NCI-H82 (cell line): Measurements from ENCODE around the gene CYB5RL.

Experiments used
- DNase-seq: peaks from one replicate; lab custom pipeline; 2025; lab: John Stamatoyannopoulos, UW

The CYB5RL gene

DNA sequence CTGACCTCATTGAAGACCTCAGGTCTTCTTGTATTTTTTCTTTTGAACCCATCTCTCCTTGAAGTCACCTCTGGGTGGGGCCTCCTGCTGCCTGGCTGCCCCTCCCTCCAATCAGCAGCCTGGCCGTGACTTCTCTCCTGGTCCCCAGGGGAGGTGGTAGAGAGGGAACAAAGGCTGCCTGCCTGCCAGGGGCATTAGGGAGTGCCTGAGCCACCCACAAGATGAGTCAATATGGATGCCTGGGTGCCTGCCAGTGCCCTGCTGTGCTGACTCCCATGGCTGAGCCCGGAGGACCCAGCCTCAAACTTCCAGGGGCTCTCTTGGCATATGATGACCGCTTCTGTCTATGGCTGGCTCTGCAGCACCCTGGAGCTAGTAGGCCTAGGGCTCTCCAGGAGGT is 41.8 kb downstream of the CYB5RL start:
- no peak for DNase-seq

DNA sequence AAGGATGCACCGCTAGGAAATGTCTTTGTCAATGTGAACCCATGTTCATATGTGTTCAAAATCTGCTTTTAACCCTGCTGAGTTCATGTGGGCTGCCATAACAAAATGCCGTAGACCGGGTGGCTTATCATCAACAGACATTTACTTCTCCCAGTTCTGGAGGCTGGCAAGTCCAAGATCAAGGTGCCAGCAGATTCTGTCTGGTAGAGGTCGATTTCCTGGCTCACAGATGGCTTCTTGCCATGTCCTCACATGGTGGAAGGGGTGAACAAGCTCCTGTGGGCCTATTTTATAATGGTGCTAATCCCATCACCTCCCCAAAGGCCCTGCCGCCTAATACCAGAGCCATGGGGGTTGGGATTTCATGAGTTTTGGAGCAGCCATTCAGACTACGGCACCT is 42.4 kb downstream of the CYB5RL start:
- DNase-seq, result peak; percentile 32

DNA sequence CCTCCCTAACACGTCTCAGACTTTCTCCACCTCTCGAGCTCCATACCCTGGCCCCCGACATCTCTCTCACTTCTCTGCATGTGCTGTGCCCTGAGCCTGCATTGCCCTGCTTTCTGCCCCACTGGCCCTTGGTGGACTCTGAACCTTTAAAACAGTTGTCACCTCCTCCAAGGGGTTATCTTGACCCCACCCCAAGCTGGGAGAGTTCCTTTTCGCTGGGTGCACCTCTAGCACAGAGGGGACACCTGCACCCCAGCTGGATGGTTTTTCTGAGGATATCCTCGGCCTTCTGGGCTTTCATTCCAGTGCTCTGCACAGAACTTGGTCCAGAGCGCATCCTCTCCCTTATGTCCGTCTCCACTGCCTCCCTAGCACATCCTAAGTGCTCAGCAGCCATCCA is 42.8 kb downstream of the CYB5RL start:
- no peak for DNase-seq

DNA sequence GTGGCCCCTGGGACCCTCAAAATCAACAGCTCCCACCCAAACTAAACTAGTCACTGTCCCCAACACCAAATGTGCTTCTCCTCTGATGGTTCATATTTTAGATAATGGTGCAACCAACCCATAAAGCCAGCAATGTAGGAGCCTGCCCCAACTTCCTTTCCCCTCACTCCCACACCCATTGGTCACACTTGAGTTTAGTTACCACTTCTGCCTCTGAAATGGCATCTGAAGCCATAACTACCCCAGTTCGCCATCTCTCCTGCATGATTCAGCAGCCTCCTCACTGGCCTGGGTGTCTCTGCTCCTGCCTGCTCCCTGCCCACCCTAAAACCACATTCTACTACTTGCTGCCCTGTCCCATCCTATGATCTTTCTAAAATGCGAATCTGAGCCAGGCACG is 43.6 kb downstream of the CYB5RL start:
- DNase-seq, result no peak

DNA sequence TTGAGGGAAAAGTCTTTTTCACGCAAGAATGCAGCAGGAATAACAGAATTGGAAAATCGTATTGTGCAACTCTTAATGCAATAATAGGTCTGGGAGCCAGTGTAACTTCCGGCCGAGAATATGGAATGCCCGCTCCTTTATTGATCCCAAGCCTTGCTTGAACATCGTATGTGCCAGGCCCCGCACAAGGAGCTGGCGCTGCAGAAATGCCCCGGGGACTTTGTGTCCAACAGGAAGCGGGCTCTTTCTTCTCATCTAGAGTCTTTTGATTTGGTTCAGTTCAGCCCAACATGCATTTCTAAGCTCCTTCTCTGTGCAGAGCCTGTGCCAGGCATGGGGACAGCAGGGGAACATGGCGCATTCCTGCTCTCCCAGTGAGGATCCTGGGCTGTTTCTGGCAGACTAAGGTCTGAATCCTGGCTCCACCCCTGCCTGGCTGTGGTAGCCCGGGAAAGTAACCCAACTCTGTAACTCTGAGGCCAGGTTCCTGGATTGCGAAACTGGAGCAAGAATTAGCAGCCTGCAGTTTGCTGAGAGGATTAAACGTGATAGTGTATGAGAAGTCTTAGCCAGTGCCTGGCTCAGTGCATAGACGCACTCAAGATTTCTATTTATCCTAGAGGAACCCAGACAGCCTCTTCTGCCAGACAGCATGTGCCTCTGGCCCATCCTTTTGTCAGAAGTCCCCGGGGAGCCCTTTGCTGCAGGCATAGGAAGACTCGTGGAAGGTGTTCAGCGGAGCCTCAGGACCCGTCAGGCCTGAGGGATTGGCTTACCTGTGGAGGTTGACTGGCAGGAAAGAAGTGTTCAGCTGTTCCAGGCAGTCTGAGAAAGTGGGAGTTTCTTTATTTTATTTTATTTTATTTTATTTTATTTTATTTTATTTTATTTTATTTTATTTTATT is 46.0 kb downstream of the CYB5RL start:
- peak; percentile 82 for DNase-seq

DNA sequence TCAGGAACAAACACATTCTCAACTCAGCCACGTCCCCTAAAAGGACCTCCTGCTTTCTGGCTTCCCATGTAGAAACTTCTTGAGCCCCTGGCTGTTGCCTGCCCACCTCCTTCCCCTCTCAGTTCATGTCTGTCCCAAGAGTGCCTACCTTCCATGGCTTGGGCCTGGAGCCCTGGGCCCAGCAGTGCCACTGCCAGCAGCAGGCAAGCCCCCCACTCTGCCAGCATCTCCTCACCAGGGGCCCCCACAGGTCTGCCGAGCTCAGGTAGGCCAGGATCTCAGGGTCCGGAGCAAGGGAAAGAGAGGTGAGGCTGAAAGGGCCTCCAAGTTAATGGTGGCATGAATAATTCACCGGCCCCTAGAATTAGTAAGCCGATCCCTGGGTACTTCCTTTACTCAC is 47.1 kb downstream of the CYB5RL start, which contains the start of gene CDCP2:
Gene CDCP2, minus strand, starts transcription at position 305 of the 400 bp plus-strand sequence. Its CDS starts 78 bp downstream, at position 227.
- no peak for DNase-seq

DNA sequence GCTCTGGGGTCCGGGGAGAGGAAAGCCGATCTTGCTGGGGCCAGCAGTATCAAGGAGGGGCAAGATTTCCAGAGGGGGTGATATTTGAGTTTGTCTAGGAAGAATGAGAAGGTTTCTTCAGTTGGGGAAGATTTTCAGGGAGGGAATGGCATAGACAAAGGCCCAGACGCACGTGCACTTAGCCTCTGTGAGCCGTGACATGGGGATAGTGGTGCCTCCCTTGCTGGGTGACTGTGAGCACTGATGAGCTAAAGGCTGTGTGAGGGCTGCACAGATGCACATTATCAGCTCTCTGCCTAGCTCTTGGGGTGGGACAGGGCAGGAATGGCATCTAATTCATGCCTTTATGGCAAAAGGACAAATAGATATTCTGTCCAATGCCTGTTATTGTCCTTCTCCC is 48.8 kb downstream of the CYB5RL start:
- no peak for DNase-seq
